IgD-negative memory B cell (primary cell): Measurements from ENCODE around the gene AASDH. TPM values are rescaled to one million over a fixed set of nuclear protein-coding genes. Genes with fewer than 3 reads are reported as not detected.
A peak's percentile ranks its signal among the peaks of the same experiment; 100 is the strongest.

Experiments
- H3K27ac Mint-ChIP-seq, 3 donors: one replicate each; pipeline ENCODE4 v1.8.0; 2020 to 2022; ENCODE audit warnings: mild to moderate bottlenecking in 3 of 3, mixed read lengths in 3 of 3, moderate library complexity in 1 of 3
- H3K27me3 Mint-ChIP-seq: one replicate; pipeline ENCODE4 v1.8.0; 2021; ENCODE audit warnings: mixed read lengths
- H3K36me3 Mint-ChIP-seq: one replicate; pipeline ENCODE4 v1.8.0; 2020; ENCODE audit warnings: mild to moderate bottlenecking, mixed read lengths
- H3K4me1 Mint-ChIP-seq, 3 donors: one replicate each; pipeline ENCODE4 v1.8.0; 2020 to 2022; ENCODE audit warnings: mixed read lengths in 3 of 3, mild to moderate bottlenecking in 1 of 3
- H3K4me3 Mint-ChIP-seq, 4 donors: one replicate each; pipeline ENCODE4 v1.8.0; 2020 to 2022; ENCODE audit warnings: mild to moderate bottlenecking in 4 of 4, mixed read lengths in 4 of 4, moderate library complexity in 3 of 4
- H3K9me3 Mint-ChIP-seq, 3 donors: one replicate each; pipeline ENCODE4 v1.8.0; 2020 to 2021; ENCODE audit warnings: mixed read lengths in 3 of 3, mild to moderate bottlenecking in 1 of 3
- polyA plus RNA-seq: library from polyadenylated mRNA; unstranded; fragments of 300-500 nt; fragmentation: Illumina TruSeq; gene quantifications from one replicate; pipeline ENCODE4 v1.2.3, GENCODE V29; 2021

AASDH gene
- polyA plus RNA-seq, 1 donor from 2014 or later = 24.8 TPM

GRCh38 chr4:56315543-56315942 is 71.7 kb downstream of the AASDH start:
- H3K27me3 Mint-ChIP-seq = no peaks in the 10 kb centered on the region
- H3K4me3 Mint-ChIP-seq = no peak overlapping the region
- no peaks in the 10 kb centered on the region for H3K4me1 Mint-ChIP-seq
- peaks cover 3% of the 10 kb centered on the region for H3K36me3 Mint-ChIP-seq
- no peaks in the 10 kb centered on the region for H3K9me3 Mint-ChIP-seq
- no peak overlapping the region for H3K27ac Mint-ChIP-seq

GRCh38 chr4:56315041-56315440 is 72.2 kb downstream of the AASDH start:
- peaks cover 3% of the 10 kb centered on the region for H3K36me3 Mint-ChIP-seq
- no peaks in the 10 kb centered on the region for H3K9me3 Mint-ChIP-seq
- no peak overlapping the region for H3K4me3 Mint-ChIP-seq
- H3K27ac Mint-ChIP-seq = no peak overlapping the region
- no peaks in the 10 kb centered on the region for H3K27me3 Mint-ChIP-seq
- no peaks in the 10 kb centered on the region for H3K4me1 Mint-ChIP-seq

- H3K4me3 Mint-ChIP-seq = no peak overlapping the region
- no peak overlapping the region for H3K27ac Mint-ChIP-seq
- H3K36me3 Mint-ChIP-seq = peaks cover 3% of the 10 kb centered on the region
- H3K4me1 Mint-ChIP-seq = no peaks in the 10 kb centered on the region
- H3K9me3 Mint-ChIP-seq = no peaks in the 10 kb centered on the region
- H3K27me3 Mint-ChIP-seq = no peaks in the 10 kb centered on the region
These were observed 72.9 kb downstream of the AASDH start for GRCh38 chr4:56314207-56314915.

GRCh38 chr4:56313132-56313531 is 74.2 kb downstream of the AASDH start:
- Mint-ChIP-seq H3K4me1 (no peaks in the 10 kb centered on the region), H3K27ac (peak overlapping the region in 1 of 3 donors; percentile 50), H3K9me3 (no peaks in the 10 kb centered on the region), H3K36me3 (peaks cover 3% of the 10 kb centered on the region), H3K27me3 (no peaks in the 10 kb centered on the region), H3K4me3 (no peak overlapping the region)

- Mint-ChIP-seq H3K4me3 (no peak overlapping the region), H3K27me3 (no peaks in the 10 kb centered on the region), H3K36me3 (peaks cover 3% of the 10 kb centered on the region), H3K27ac (no peak overlapping the region), H3K4me1 (no peaks in the 10 kb centered on the region), H3K9me3 (no peaks in the 10 kb centered on the region)
These were observed 75.9 kb downstream of the AASDH start for GRCh38 chr4:56311299-56311975.

- H3K27ac Mint-ChIP-seq = peak overlapping the region in 1 of 3 donors; percentile 48
- peaks cover 3% of the 10 kb centered on the region for H3K36me3 Mint-ChIP-seq
- no peak overlapping the region for H3K4me3 Mint-ChIP-seq
- no peaks in the 10 kb centered on the region for H3K27me3 Mint-ChIP-seq
- no peaks in the 10 kb centered on the region for H3K9me3 Mint-ChIP-seq
- no peaks in the 10 kb centered on the region for H3K4me1 Mint-ChIP-seq
These were observed 76.7 kb downstream of the AASDH start for GRCh38 chr4:56310401-56311125.

GRCh38 chr4:56308384-56308783 is 78.9 kb downstream of the AASDH start:
- Mint-ChIP-seq H3K9me3 (no peaks in the 10 kb centered on the region), H3K27ac (no peak overlapping the region), H3K27me3 (no peaks in the 10 kb centered on the region), H3K36me3 (no peaks in the 10 kb centered on the region), H3K4me3 (no peak overlapping the region), H3K4me1 (no peaks in the 10 kb centered on the region)

GRCh38 chr4:56307423-56307822 is 79.9 kb downstream of the AASDH start:
- no peak overlapping the region for H3K4me3 Mint-ChIP-seq
- no peaks in the 10 kb centered on the region for H3K4me1 Mint-ChIP-seq
- H3K27ac Mint-ChIP-seq = no peak overlapping the region
- H3K27me3 Mint-ChIP-seq = no peaks in the 10 kb centered on the region
- H3K9me3 Mint-ChIP-seq = no peaks in the 10 kb centered on the region
- H3K36me3 Mint-ChIP-seq = no peaks in the 10 kb centered on the region

GRCh38 chr4:56305390-56305789 is 81.9 kb downstream of the AASDH start:
- H3K36me3 Mint-ChIP-seq = no peaks in the 10 kb centered on the region
- H3K4me3 Mint-ChIP-seq = no peak overlapping the region
- H3K9me3 Mint-ChIP-seq = no peaks in the 10 kb centered on the region
- no peaks in the 10 kb centered on the region for H3K27me3 Mint-ChIP-seq
- peaks cover 4 to 8% (median 5%) of the 10 kb centered on the region in 3 donors for H3K4me1 Mint-ChIP-seq
- H3K27ac Mint-ChIP-seq = no peak overlapping the region

GRCh38 chr4:56303921-56304320 is 83.4 kb downstream of the AASDH start:
- Mint-ChIP-seq H3K9me3 (no peaks in the 10 kb centered on the region), H3K27me3 (no peaks in the 10 kb centered on the region), H3K4me3 (no peak overlapping the region), H3K27ac (peak overlapping the region in 1 of 3 donors; percentile 3), H3K4me1 (peaks cover 5 to 8% (median 8%) of the 10 kb centered on the region in 3 donors), H3K36me3 (no peaks in the 10 kb centered on the region)

- no peaks in the 10 kb centered on the region for H3K9me3 Mint-ChIP-seq
- no peak overlapping the region for H3K27ac Mint-ChIP-seq
- H3K4me1 Mint-ChIP-seq = peaks cover 5 to 8% (median 8%) of the 10 kb centered on the region in 3 donors
- H3K36me3 Mint-ChIP-seq = no peaks in the 10 kb centered on the region
- H3K27me3 Mint-ChIP-seq = no peaks in the 10 kb centered on the region
- no peak overlapping the region for H3K4me3 Mint-ChIP-seq
These were observed 84.5 kb downstream of the AASDH start for GRCh38 chr4:56302760-56303159.

GRCh38 chr4:56301997-56302496 is 85.2 kb downstream of the AASDH start:
- Mint-ChIP-seq H3K36me3 (no peaks in the 10 kb centered on the region), H3K9me3 (no peaks in the 10 kb centered on the region), H3K4me1 (peaks cover 5 to 8% (median 8%) of the 10 kb centered on the region in 3 donors), H3K4me3 (no peak overlapping the region), H3K27me3 (no peaks in the 10 kb centered on the region), H3K27ac (no peak overlapping the region)

GRCh38 chr4:56301181-56301996 is 85.9 kb downstream of the AASDH start:
- Mint-ChIP-seq H3K9me3 (no peaks in the 10 kb centered on the region), H3K27ac (no peak overlapping the region), H3K4me3 (peak overlapping the region in 1 of 4 donors; percentile 38), H3K4me1 (peaks cover 5 to 8% (median 8%) of the 10 kb centered on the region in 3 donors), H3K27me3 (no peaks in the 10 kb centered on the region), H3K36me3 (no peaks in the 10 kb centered on the region)

- Mint-ChIP-seq H3K27me3 (no peaks in the 10 kb centered on the region), H3K27ac (peak overlapping the region in 1 of 3 donors; percentile 60), H3K36me3 (no peaks in the 10 kb centered on the region), H3K9me3 (no peaks in the 10 kb centered on the region), H3K4me3 (no peak overlapping the region), H3K4me1 (peaks cover 6 to 8% (median 8%) of the 10 kb centered on the region in 3 donors)
These were observed 89.1 kb downstream of the AASDH start for GRCh38 chr4:56298236-56298635.
